ENCODE data around the gene DNAL1.

DNAL1 gene

DNA sequence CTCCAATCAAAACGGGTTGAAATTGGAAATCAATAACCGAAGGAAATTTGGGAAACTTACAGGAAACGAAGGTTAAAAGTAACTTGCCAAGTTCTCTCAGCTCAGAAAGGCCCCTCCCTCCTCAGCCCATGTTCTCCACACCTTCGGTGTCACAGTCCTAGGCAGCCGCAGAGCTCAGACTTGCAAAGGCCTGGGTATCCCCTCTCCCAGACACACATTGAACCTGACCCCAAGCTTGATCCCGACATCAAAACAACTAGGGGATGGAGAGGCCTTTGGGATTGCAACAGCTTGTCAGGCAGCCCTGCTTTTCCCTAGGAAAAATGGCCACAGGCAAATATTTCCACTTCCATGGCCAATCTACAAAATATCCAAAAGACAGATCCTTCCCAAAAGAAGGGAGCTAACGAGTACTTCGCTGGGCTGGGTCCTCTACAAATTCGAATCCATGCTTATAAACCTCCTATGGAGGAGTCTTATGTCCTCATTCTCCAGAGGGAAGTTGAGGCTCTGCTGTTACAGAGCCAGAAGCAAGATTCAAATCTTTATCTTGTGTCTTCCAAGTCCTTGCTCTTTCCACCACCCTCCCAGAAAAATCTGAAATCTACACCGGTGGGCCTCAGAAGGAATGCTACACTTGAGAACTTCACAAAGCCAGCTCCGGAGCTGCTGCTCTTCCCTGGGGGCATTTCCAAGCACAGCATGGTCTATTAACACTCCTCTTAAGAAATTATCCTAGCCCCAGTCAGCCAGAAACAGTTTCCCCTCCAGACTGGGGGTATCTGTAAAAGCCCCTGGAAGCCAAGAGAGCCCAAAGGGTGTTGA, 105.1 kb downstream of the DNAL1 start:
- in situ Hi-C loops (cut with MboI; ENCODE audit: low pct_unique_long_range_greater_than_20kb, low sequenced_read_pairs) = no loop called here
- no peak for DNase-seq

- in situ Hi-C loops (cut with MboI; ENCODE audit: low pct_unique_long_range_greater_than_20kb, low sequenced_read_pairs) = no loop called here
- no peak for DNase-seq
These were observed 105.7 kb downstream of the DNAL1 start for GRCh38 chr14:73750531-73750901.

GRCh38 chr14:73751157-73751691, 106.4 kb downstream of the DNAL1 start:
- in situ Hi-C loops (cut with MboI; ENCODE audit: low pct_unique_long_range_greater_than_20kb, low sequenced_read_pairs) = no loop called here
- DNase-seq = no peak

- DNase-seq = no peak
- in situ Hi-C loops (cut with MboI; ENCODE audit: low pct_unique_long_range_greater_than_20kb, low sequenced_read_pairs) = no loop called here
These were observed 107.7 kb downstream of the DNAL1 start for GRCh38 chr14:73752297-73752992.
